Caco-2 (cell line): ENCODE measurements around the gene SRD5A3. TPM values are rescaled to one million over a fixed set of nuclear protein-coding genes. Genes with fewer than 3 reads are reported as not detected.

Experiments used
- BruUV-seq: library from RNA; stranded (reverse); fragments of 400-500 nt; replicated peaks from 2 replicates; lab custom pipeline; 2021; lab: Mats Ljungman, UMichigan
- CTCF ChIA-PET: fragments of 300-600 bp; sonication (Branson Sonifier 250); formaldehyde crosslinking; loops from one replicate; lab custom pipeline; 2022; ENCODE audit warnings: antibody characterized with exemption; lab: Charles Lee
- POLR2A ChIA-PET: fragments of 300-600 bp; sonication (Branson Sonifier 250); formaldehyde crosslinking; loops from one replicate; lab custom pipeline; 2022; ENCODE audit warnings: antibody characterized with exemption; lab: Charles Lee
- DNase-seq, 2 experiments: peaks; one replicate each; pipeline versions ENCODE4 v3.0.0 to v3.0.0-alpha.2; 2020 to 2022
- H3K27me3 ChIP-seq: replicated peaks from 2 replicates; pipeline ENCODE4 v1.6.0; 2011; ENCODE audit warnings: low read length; ENCODE audit not compliant: control insufficient read depth, insufficient read depth
- H3K36me3 ChIP-seq: 2 replicates; pipeline ENCODE4 v1.5.1; 2011; ENCODE audit warnings: low read length; ENCODE audit not compliant: control insufficient read depth, insufficient read depth
- H3K4me1 ChIP-seq: fragments of 250-450 bp; sonication (Bioruptor Pico); 2 replicates; pipeline ENCODE4 v1.5.1; 2020; ENCODE audit warnings: mild to moderate bottlenecking
- H3K4me3 ChIP-seq: 2 replicates; pipeline ENCODE4 v1.5.1; 2011; ENCODE audit warnings: low read depth, mild to moderate bottlenecking, control low read depth, low read length
- H3K9me3 ChIP-seq: fragments of 250-450 bp; sonication (Bioruptor Pico); 2 replicates; pipeline ENCODE4 v1.5.1; 2020; ENCODE audit warnings: mild to moderate bottlenecking, moderate library complexity
- H3K27ac Mint-ChIP-seq: one replicate; pipeline ENCODE4 v1.8.0; 2022; ENCODE audit warnings: mixed read lengths; ENCODE audit not compliant: unreplicated experiment
- H3K27me3 Mint-ChIP-seq: one replicate; pipeline ENCODE4 v1.8.0; 2022; ENCODE audit warnings: mixed read lengths; ENCODE audit not compliant: insufficient read depth, unreplicated experiment
- H3K36me3 Mint-ChIP-seq: one replicate; pipeline ENCODE4 v1.8.0; 2022; ENCODE audit warnings: mild to moderate bottlenecking, mixed read lengths; ENCODE audit not compliant: insufficient read depth, unreplicated experiment
- H3K4me1 Mint-ChIP-seq: one replicate; pipeline ENCODE4 v1.8.0; 2022; ENCODE audit warnings: low read depth, mixed read lengths; ENCODE audit not compliant: unreplicated experiment
- H3K4me3 Mint-ChIP-seq: one replicate; pipeline ENCODE4 v1.8.0; 2022; ENCODE audit warnings: mild to moderate bottlenecking, moderate library complexity, mixed read lengths; ENCODE audit not compliant: unreplicated experiment
- H3K9me3 Mint-ChIP-seq: one replicate; pipeline ENCODE4 v1.8.0; 2022; ENCODE audit warnings: mixed read lengths; ENCODE audit not compliant: unreplicated experiment
- intact Hi-C: fragments of 100-400 bp; cut with micrococcal nuclease; formaldehyde crosslinking; loops from one replicate; pipeline ENCODE4 v1.10.0; 2022; ENCODE audit not compliant: unreplicated experiment
- total RNA-seq: library from RNA; stranded (reverse); gene quantifications from 2 replicates; pipeline ENCODE4 v1.2.3, GENCODE V29; 2022
- TF ChIP-seq, protein P1 (sequence below), 2 experiments: fragments of 200-600 bp in 1 of 2; IDR thresholded peaks; 1 replicate in 1 of 2; 2 replicates in 1 of 2; pipeline versions ENCODE4 v1.5.1 to v1.8.0; 2011 to 2022; ENCODE audit warnings: antibody characterized with exemption in 1 of 2, control low read depth in 1 of 2, inconsistent platforms in 1 of 2, low read depth in 1 of 2, low read length in 1 of 2, mild to moderate bottlenecking in 1 of 2, moderate library complexity in 1 of 2; ENCODE audit not compliant: insufficient read depth in 1 of 2, severe bottlenecking in 1 of 2, unreplicated experiment in 1 of 2

The SRD5A3 gene
- total RNA-seq, 1 experiment from 2014 or later: 22.6 TPM

DNA sequence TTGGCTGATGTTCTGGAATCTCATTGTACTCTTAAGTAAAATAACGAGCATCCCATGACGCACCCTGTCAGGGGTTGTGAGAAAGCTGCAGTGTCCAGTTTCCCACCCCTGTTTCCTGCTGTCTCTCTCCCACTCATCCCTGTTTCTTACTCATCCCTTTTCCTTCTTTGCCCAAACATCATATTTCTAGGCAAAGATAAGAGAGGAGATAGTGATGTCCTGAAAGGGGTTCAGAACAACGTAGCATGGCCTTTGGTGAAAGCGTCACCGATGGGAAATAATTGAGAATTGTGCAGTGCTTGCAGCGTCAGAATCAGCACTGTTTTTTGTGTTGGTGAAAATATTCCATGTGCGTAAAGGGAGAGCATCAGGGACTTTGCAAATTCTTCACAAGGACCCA, 26.2 kb downstream of the SRD5A3 start:
- TF ChIP-seq, protein P1, sequence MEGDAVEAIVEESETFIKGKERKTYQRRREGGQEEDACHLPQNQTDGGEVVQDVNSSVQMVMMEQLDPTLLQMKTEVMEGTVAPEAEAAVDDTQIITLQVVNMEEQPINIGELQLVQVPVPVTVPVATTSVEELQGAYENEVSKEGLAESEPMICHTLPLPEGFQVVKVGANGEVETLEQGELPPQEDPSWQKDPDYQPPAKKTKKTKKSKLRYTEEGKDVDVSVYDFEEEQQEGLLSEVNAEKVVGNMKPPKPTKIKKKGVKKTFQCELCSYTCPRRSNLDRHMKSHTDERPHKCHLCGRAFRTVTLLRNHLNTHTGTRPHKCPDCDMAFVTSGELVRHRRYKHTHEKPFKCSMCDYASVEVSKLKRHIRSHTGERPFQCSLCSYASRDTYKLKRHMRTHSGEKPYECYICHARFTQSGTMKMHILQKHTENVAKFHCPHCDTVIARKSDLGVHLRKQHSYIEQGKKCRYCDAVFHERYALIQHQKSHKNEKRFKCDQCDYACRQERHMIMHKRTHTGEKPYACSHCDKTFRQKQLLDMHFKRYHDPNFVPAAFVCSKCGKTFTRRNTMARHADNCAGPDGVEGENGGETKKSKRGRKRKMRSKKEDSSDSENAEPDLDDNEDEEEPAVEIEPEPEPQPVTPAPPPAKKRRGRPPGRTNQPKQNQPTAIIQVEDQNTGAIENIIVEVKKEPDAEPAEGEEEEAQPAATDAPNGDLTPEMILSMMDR (IDR thresholded peaks at IDR 0.05; ENCODE audit: insufficient read depth in 1 of 2, low read depth in 1 of 2, low read length in 1 of 2, severe bottlenecking in 1 of 2, unreplicated experiment in 1 of 2): no peak
- H3K36me3 ChIP-seq: no peaks in the 10 kb centered on the region
- Mint-ChIP-seq H3K9me3 (no peaks in the 10 kb centered on the region), H3K27me3 (no peaks in the 10 kb centered on the region), H3K27ac (no peak overlapping the region), H3K36me3 (no peaks in the 10 kb centered on the region), H3K4me3 (no peak overlapping the region), H3K4me1 (peaks cover 1% of the 10 kb centered on the region)
- POLR2A ChIA-PET: no interaction called here
- intact Hi-C loops: no loop called here
- no TSS peak for BruUV-seq
- H3K9me3 ChIP-seq: no peaks in the 10 kb centered on the region
- no peak for DNase-seq
- no peaks in the 10 kb centered on the region for H3K27me3 ChIP-seq
- CTCF ChIA-PET: no interaction called here
- H3K4me3 ChIP-seq: no peak overlapping the region
- peaks cover 6% of the 10 kb centered on the region for H3K4me1 ChIP-seq

DNA sequence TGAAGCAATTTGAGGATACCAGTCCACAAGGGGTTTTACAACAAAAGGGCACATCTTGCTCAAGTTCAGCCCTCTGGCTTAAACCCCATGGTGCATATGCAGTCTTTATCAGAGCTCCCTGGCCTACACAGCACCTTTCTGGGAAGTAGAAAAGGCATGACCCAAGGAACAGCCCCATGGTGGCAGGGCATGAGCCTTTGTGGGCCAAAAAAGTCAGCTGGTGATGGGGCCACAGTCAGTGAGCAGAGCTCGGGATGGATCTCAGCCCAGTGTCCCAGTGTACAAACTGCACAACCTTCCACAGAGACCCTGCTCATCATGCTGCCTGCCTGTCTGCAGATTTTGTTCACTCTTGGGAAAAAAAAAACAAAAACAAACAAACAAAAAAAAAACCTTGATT, 27.4 kb downstream of the SRD5A3 start:
- ChIA-PET POLR2A (no interaction called here), CTCF (no interaction called here)
- no TSS peak for BruUV-seq
- no peaks in the 10 kb centered on the region for H3K36me3 ChIP-seq
- no peak for DNase-seq
- TF ChIP-seq, protein P1 (IDR thresholded peaks at IDR 0.05; ENCODE audit: insufficient read depth in 1 of 2, low read depth in 1 of 2, low read length in 1 of 2, severe bottlenecking in 1 of 2, unreplicated experiment in 1 of 2): no peak
- Mint-ChIP-seq H3K4me1 (no peaks in the 10 kb centered on the region), H3K27ac (no peak overlapping the region), H3K27me3 (no peaks in the 10 kb centered on the region), H3K36me3 (no peaks in the 10 kb centered on the region), H3K9me3 (no peaks in the 10 kb centered on the region), H3K4me3 (no peak overlapping the region)
- H3K4me1 ChIP-seq: no peaks in the 10 kb centered on the region
- no peak overlapping the region for H3K4me3 ChIP-seq
- intact Hi-C loops: no loop called here
- no peaks in the 10 kb centered on the region for H3K27me3 ChIP-seq
- no peaks in the 10 kb centered on the region for H3K9me3 ChIP-seq

DNA sequence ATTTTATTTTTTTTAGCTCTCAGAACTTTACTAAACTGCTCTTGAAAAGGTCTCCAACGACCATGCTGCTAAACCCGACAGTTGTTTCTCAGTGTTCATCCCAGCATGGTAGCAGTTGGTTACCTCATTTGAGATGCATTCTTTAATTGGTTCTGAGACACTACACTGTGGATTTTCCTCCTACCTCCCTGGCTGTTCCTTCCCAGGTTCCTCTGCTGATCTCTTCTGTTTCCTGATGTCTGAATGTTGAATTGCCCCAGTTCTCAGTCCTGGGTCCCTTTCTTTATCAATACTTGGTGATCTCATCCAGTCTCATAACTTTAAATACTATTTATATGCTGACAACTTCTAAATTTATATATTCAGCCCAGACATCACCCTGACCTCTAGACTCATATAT, 30.7 kb downstream of the SRD5A3 start:
- H3K27me3 Mint-ChIP-seq: no peaks in the 10 kb centered on the region
- H3K27ac Mint-ChIP-seq: no peak overlapping the region
- ChIA-PET CTCF (interaction anchor here (0.6 kb wide), 1 partner anchor 8 kb away, joined by 3 read pairs; no protein-coding TSS in a partner anchor), POLR2A (no interaction called here)
- no peaks in the 10 kb centered on the region for H3K36me3 Mint-ChIP-seq
- TF ChIP-seq, protein P1 (IDR thresholded peaks at IDR 0.05; ENCODE audit: insufficient read depth in 1 of 2, low read depth in 1 of 2, low read length in 1 of 2, severe bottlenecking in 1 of 2, unreplicated experiment in 1 of 2): no peak
- Histone ChIP-seq H3K36me3 (no peaks in the 10 kb centered on the region), H3K4me3 (no peak overlapping the region), H3K27me3 (no peaks in the 10 kb centered on the region), H3K9me3 (no peaks in the 10 kb centered on the region), H3K4me1 (no peaks in the 10 kb centered on the region)
- no peak for DNase-seq
- intact Hi-C loops: no loop called here
- H3K4me3 Mint-ChIP-seq: no peak overlapping the region
- H3K9me3 Mint-ChIP-seq: no peaks in the 10 kb centered on the region
- H3K4me1 Mint-ChIP-seq: no peaks in the 10 kb centered on the region
- BruUV-seq: no TSS peak
